GM12878 (cell line): Measurements from ENCODE around the gene NRG3. TPM values are rescaled to one million over a fixed set of nuclear protein-coding genes. Genes with fewer than 3 reads are reported as not detected.

Source experiments
- ATAC-seq: fragments of 200-7000 bp; cut with Tn5 transposase; 3 replicates; pipeline ENCODE4 v1.9.1; 2020; ENCODE audit warnings: mild to moderate bottlenecking, moderate library complexity
- BruUV-seq: library from RNA; stranded (reverse); fragments of 400-500 nt; replicated peaks from 2 replicates; lab custom pipeline; 2021; lab: Mats Ljungman, UMichigan
- CTCF ChIA-PET: fragments of 300-600 bp; sonication (Branson Sonifier 250); formaldehyde crosslinking; extraction: SDS; loops from one replicate; lab custom pipeline; 2021; ENCODE audit warnings: inconsistent platforms; lab: Yijun Ruan, JAX
- POLR2A ChIA-PET: fragments of 350-600 bp; formaldehyde crosslinking; extraction: SDS; loops from one replicate; lab custom pipeline; 2021; ENCODE audit warnings: inconsistent platforms; lab: Charles Lee
- RAD21 ChIA-PET: fragments of 300-600 bp; sonication (Branson Sonifier 250); formaldehyde crosslinking; loops from one replicate; lab custom pipeline; 2023; ENCODE audit warnings: antibody characterized with exemption; ENCODE audit not compliant: unreplicated experiment; lab: Charles Lee
- SMC1A ChIA-PET: fragments of 300-600 bp; sonication (Branson Sonifier 250); formaldehyde crosslinking; loops from one replicate; lab custom pipeline; 2023; ENCODE audit not compliant: unreplicated experiment, uncharacterized antibody; lab: Charles Lee
- DNase-seq: peaks from one replicate; pipeline ENCODE4 v3.0.0-alpha.2; 2011; ENCODE audit warnings: low read depth, low spot score
- FAIRE-seq: peaks from 3 replicates; lab custom pipeline; 2011; peaks lifted over from hg19 to GRCh38; lab: Jason Lieb, UNC
- H2AFZ ChIP-seq: 2 replicates; pipeline ENCODE4 v1.6.0; 2011; ENCODE audit warnings: low read depth, low read length, control low read depth; ENCODE audit not compliant: control insufficient read depth
- H3K27ac ChIP-seq: 2 replicates; pipeline ENCODE4 v1.5.1; 2011; ENCODE audit warnings: control low read depth; ENCODE audit not compliant: control insufficient read depth, insufficient read depth
- H3K27me3 ChIP-seq, 2 experiments: replicated peaks in 1 of 2; 2 replicates each; pipeline versions ENCODE4 v1.6.0 to v1.6.1; 2011; ENCODE audit warnings: low read length in 1 of 2; ENCODE audit not compliant: control insufficient read depth in 2 of 2, insufficient read depth in 2 of 2
- H3K36me3 ChIP-seq, 2 experiments: 2 replicates each; pipeline ENCODE4 v1.5.1; 2011; ENCODE audit warnings: low read length in 1 of 2; ENCODE audit not compliant: control insufficient read depth in 2 of 2, insufficient read depth in 2 of 2
- H3K4me1 ChIP-seq: 2 replicates; pipeline ENCODE4 v1.6.1; 2011; ENCODE audit warnings: mild to moderate bottlenecking, low read length, moderate library complexity, mixed read lengths; ENCODE audit not compliant: control insufficient read depth, insufficient read depth
- H3K4me2 ChIP-seq: 2 replicates; pipeline ENCODE4 v1.6.0; 2011; ENCODE audit warnings: control low read depth; ENCODE audit not compliant: control insufficient read depth, insufficient read depth
- H3K4me3 ChIP-seq: fragments of 200-600 bp; sonication (generic); 2 replicates; pipeline ENCODE4 v1.5.1; 2016
- H3K79me2 ChIP-seq: 2 replicates; pipeline ENCODE4 v1.6.0; 2011; ENCODE audit warnings: low read length; ENCODE audit not compliant: control insufficient read depth, insufficient read depth
- H3K9ac ChIP-seq: 2 replicates; pipeline ENCODE4 v1.8.0; 2011; ENCODE audit warnings: low read length, control low read depth, mixed read lengths; ENCODE audit not compliant: control insufficient read depth, insufficient read depth
- H3K9me3 ChIP-seq: replicated peaks from 3 replicates; pipeline ENCODE4 v1.5.1; 2011; ENCODE audit warnings: mild to moderate bottlenecking, low read length; ENCODE audit not compliant: control insufficient read depth, insufficient read depth
- H4K20me1 ChIP-seq: 2 replicates; pipeline ENCODE4 v1.6.0; 2011; ENCODE audit not compliant: control insufficient read depth, insufficient read depth
- CHD4 ChIP-seq: fragments of 200-600 bp; sonication (generic); IDR thresholded peaks from 2 replicates; pipeline ENCODE4 v1.6.1; 2016; ENCODE audit warnings: mild to moderate bottlenecking
- DPF2 ChIP-seq: fragments of 450-650 bp; IDR thresholded peaks from 2 replicates; pipeline ENCODE4 v1.6.1; 2017; ENCODE audit warnings: mild to moderate bottlenecking
- EP300 ChIP-seq, 2 experiments: fragments of 150-350 bp in 1 of 2; IDR thresholded peaks; 2 replicates each; pipeline ENCODE4 v1.6.1; 2011 to 2012; ENCODE audit warnings: low read depth in 2 of 2, low read length in 2 of 2, borderline replicate concordance in 1 of 2, improper control_type of control experiment in 1 of 2, inconsistent platforms in 1 of 2; ENCODE audit not compliant: control insufficient read depth in 1 of 2
- GATAD2B ChIP-seq: fragments of 450-650 bp; conservative IDR thresholded peaks from 2 replicates; pipeline ENCODE4 v1.6.1; 2017; ENCODE audit warnings: low read depth, mild to moderate bottlenecking, moderate library complexity
- NFYA ChIP-seq: IDR thresholded peaks from 2 replicates; pipeline ENCODE4 v1.6.1; 2011; ENCODE audit warnings: low read depth, mild to moderate bottlenecking, low read length, improper control_type of control experiment, borderline replicate concordance
- NR2C1 ChIP-seq: fragments of 450-650 bp; IDR thresholded peaks from 2 replicates; pipeline ENCODE4 v1.6.1; 2017; ENCODE audit warnings: antibody characterized with exemption, mild to moderate bottlenecking, moderate library complexity
- PML ChIP-seq: IDR thresholded peaks from 2 replicates; pipeline ENCODE4 v1.6.1; 2012; ENCODE audit warnings: low read length, inconsistent platforms
- PRDM15 ChIP-seq: fragments of 450-650 bp; formaldehyde crosslinking; IDR thresholded peaks from 2 replicates; pipeline ENCODE4 v1.4.0; 2020; ENCODE audit warnings: mild to moderate bottlenecking, moderate library complexity
- RAD21 ChIP-seq: IDR thresholded peaks from 2 replicates; pipeline ENCODE4 v1.6.1; 2011; ENCODE audit warnings: mild to moderate bottlenecking, low read depth, low read length, moderate library complexity; ENCODE audit not compliant: insufficient read depth
- USF2 ChIP-seq: IDR thresholded peaks from 2 replicates; pipeline ENCODE4 v1.6.1; 2011; ENCODE audit warnings: low read depth, low read length, improper control_type of control experiment, borderline replicate concordance
- YBX1 ChIP-seq: fragments of 450-650 bp; IDR thresholded peaks from 2 replicates; pipeline ENCODE4 v1.6.1; 2016; ENCODE audit warnings: antibody characterized with exemption
- ZBTB33 ChIP-seq: fragments of 450-650 bp; IDR thresholded peaks from 2 replicates; pipeline ENCODE4 v1.6.1; 2017; ENCODE audit warnings: mild to moderate bottlenecking
- ZNF592 ChIP-seq: fragments of 450-650 bp; IDR thresholded peaks from 2 replicates; pipeline ENCODE4 v1.6.1; 2017; ENCODE audit warnings: mild to moderate bottlenecking, moderate library complexity
- in situ Hi-C: fragments of 300-500 bp; cut with MboI; formaldehyde crosslinking; loops from 9 replicates; pipeline ENCODE4 v1.14.3; 2018; ENCODE audit warnings: mixed read lengths
- intact Hi-C: fragments of 100-400 bp; cut with micrococcal nuclease; formaldehyde crosslinking; loops from one replicate; pipeline ENCODE4 v1.14.2; 2022; ENCODE audit not compliant: unreplicated experiment
- polyA plus RNA-seq, 11 experiments: library from polyadenylated mRNA; depleted of rRNA in 4 of 11; unstranded in 6 of 11; stranded (reverse) in 5 of 11; fragments of >200 nt; fragmentation: Nextera tagmentation in 4 of 11; fragmentation: Illumina TruSeq in 1 of 11; extraction: Ambion mirVana in 4 of 11; extraction: Trizol in 1 of 11; gene quantifications; 1 replicate in 1 of 11; 2 replicates in 10 of 11; pipeline versions ENCODE4 v1.2.1 to v1.2.3, GENCODE V29; 2011 to 2016; ENCODE audit warnings: inconsistent platforms in 2 of 11, missing spikeins in 2 of 11, low read depth in 1 of 11
- total RNA-seq, 4 experiments: library from RNA; depleted of rRNA in 3 of 4; stranded (reverse); fragments of >200 nt in 3 of 4; fragmentation: Illumina TruSeq in 1 of 4; extraction: Trizol in 1 of 4; gene quantifications; 2 replicates each; pipeline versions ENCODE4 v1.2.1 to v1.2.3, GENCODE V29; 2013 to 2021

The NRG3 gene
- total and polyA plus RNA-seq, 10 of the 15 experiments (the other 5 are each of a cell fraction or from before 2014, with no cell fraction given) = 0.03 to 0.41 (median 0.17) TPM; not detected in 3

- TF ChIP-seq NR2C1 (no peak), PML (no peak), RAD21 (no peak), USF2 (no peak), ZBTB33 (no peak), YBX1 (no peak)
Measured at GRCh38 chr10:82378146-82378545, 503.2 kb downstream of the NRG3 start (continued).

- Histone ChIP-seq H4K20me1 (no peaks in the 10 kb centered on the region), H3K4me2 (no peak overlapping the region), H3K79me2 (no peaks in the 10 kb centered on the region), H3K27me3 (no peaks in the 10 kb centered on the region), H3K9ac (no peak overlapping the region), H3K27ac (no peak overlapping the region), H3K4me1 (no peaks in the 10 kb centered on the region), H3K9me3 (no peaks in the 10 kb centered on the region), H3K4me3 (no peak overlapping the region), H2AFZ (no peak overlapping the region), H3K36me3 (no peaks in the 10 kb centered on the region)
- DNase-seq (no peak), ATAC-seq (no peak), FAIRE-seq (no peak)
- no TSS peak for BruUV-seq
- RAD21 ChIA-PET = no interaction called here
- POLR2A ChIA-PET = no interaction called here
- intact Hi-C loops (no loop called here), in situ Hi-C loops (no loop called here)
- CTCF ChIA-PET = interaction anchor here (1.0 kb wide), 1 partner anchor 9 kb away, joined by 3 read pairs; no protein-coding TSS in a partner anchor
- SMC1A ChIA-PET = no interaction called here
- TF ChIP-seq ZNF592 (no peak), NFYA (no peak), GATAD2B (no peak), EP300 (IDR thresholded peaks at IDR 0.05; ENCODE audit: borderline replicate concordance in 1 of 2, control insufficient read depth in 1 of 2, low read depth in 2 of 2, low read length in 2 of 2) (no peak), CHD4 (no peak), DPF2 (no peak), PRDM15 (no peak)
- TF ChIP-seq, all 136 proteins: peak for 0
Measured at GRCh38 chr10:82383350-82383749, 508.4 kb downstream of the NRG3 start.
